GM19025 (cell line): ENCODE measurements around the gene TUBA1C.
"Not testable (repeated sequence)": the region's sequence is repeated elsewhere in the genome, so short reads cannot be mapped to it uniquely, and the experiment has no call there.

ENCODE experiments used
- ATAC-seq: cut with Tn5 transposase; IDR thresholded peaks from one replicate; pipeline ENCODE4 v1.9.1; 2021; ENCODE audit warnings: mild to moderate bottlenecking, low read depth, moderate library complexity; ENCODE audit not compliant: unreplicated experiment

TUBA1C gene

DNA sequence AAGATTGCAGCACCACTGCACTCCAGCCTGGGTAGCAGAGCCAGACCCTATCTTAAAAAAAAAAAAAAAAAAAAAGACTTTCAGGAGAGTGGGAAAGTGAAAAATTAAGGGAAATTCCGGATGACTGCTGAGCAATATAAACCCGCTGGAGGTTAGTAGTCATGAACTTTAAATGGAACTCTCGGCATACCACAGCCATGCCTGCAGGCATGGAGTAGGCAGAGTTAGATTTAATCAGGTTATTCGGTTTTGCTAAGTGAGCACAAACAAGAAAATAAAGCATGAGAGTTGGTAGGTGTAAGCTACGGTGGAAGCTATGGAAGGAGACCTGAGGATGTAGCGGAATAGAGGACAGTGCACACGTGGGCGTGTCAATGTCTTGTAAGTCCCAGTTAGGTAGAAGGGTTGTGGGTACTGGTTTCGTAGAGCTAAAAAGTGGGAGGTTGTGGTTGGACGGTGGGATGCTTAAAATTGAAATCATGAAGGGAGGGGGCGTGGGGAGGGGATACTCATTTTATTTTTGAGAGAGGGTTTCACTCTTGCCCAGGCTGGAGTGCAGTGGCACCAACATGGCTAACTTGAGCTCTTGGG is 11.8 kb upstream of the TUBA1C start:
- ATAC-seq = no peak

DNA sequence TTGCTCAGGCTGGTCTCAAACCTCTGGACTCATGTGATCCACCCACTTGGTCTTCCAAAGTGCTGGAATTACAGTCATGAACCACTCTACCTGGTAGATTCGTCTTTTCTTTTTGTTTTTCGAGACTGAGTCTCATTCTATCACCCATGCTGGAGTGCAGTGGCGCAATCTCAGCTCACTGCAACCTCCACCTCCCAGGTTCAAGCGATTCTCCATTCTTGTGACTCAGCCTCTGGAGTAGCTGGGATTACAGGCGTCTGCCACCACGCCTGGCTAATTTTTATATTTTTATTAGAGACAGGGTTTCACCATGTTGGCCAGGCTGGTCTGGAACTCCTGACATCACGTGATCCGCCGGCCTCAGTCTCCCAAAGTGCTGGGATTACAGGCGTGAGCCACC is 9.4 kb upstream of the TUBA1C start:
- not testable (repeated sequence) for ATAC-seq

DNA sequence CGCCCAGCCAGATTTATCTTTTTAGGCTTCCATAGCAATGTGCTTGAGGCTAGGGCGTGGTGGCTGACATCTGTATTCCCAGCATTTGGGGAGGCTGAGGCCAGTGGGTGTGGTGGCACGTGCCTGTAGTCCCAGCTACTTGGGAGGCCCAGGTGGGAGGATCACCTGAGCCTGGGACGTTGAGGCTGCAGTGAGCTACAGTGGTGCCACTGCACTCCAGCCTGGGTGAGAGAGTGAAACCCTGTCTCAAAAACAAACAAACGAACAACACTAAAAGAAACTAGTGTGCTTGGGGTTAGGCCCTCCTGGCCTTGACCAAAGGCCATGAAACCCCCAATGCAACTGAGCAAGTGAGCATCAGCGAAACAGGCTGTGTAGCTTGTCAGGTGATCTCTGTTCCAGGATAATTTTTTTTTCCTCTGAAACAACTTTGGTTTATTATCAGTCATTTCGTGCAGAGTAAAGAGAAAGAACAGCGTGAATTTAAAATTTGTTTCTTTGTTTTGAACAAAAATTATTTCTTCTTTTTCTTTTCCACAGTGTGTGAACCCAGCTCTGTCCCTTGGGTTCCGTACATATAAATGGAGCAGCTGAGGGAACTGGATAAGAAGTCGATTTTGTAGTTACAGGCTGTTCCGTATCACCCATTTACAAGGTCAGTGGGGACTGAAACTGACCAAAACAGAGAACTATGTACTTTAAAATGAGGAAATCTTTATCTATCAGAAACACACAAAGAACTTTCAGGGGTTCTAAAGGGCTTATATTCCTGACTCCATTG is 8.8 kb upstream of the TUBA1C start:
- ATAC-seq = no peak

DNA sequence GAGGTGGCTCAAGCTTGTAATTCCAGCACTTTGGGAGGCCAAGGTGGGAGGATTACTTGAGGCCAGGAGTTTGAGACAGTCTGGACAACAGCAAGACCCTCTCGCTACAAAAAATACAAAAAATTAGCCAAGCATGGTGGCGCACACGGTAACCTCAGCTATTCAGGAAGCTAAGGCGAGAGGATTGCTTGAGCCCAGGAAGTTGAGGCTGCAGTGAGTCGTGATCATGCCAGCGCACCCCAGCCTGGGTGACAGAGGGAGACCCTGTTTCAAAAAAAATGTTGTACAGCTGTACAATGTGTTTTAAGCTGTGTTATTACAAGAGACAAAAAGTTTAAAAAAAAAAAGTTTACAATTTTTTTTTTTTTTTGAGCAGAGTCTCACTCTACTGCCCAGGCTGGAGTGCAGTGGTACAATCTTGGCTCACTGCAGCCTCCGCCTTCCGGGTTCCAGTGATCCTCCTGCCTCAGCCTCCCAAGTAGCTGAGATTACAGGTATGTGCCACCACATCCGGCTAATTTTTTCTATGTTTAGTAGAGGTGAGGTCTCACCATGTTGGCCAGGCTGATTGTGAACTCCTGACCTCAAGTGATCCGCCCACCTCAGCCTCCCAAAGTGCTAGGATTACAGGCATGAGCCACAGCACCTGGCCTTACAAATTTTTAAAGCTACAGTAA is 7.2 kb upstream of the TUBA1C start:
- not testable (repeated sequence) for ATAC-seq

DNA sequence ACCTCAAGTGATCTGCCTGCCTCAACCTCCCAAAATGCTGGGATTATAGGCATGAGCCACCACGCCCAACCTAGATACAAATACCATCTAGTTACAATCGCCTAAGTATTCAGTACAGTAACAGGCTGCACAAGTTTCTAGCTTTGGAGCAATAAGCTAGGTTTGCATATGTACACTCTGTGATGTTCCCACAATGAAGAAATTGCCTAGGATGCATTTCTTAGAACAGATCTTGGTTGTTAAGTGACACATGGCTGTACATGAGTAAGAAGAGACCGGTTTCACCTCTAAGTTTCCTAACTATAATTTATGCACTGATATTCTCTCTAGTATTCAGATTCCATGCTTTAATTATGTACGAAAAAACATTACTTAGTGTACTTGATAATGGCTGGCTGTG is 5.4 kb upstream of the TUBA1C start:
- no peak for ATAC-seq

DNA sequence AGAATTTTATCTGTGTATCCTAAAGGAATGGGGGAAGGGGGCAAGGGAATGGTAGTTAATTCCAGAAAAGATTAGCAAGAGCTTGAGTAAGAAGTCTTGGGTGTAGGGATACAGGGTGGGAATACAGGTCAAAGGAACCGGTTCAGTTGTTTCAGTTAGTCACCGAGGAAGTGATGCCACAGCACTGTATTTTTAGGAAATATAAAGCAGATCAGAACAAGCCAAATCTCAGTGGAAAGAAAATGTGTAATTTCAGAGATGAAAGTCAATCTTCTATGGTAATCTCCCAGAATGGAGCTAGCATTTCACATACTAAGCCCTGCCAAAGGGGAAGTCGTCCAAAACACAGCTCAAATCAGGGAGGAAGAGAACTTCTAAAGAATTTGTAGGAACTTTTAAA is 4.7 kb upstream of the TUBA1C start:
- ATAC-seq = no peak

DNA sequence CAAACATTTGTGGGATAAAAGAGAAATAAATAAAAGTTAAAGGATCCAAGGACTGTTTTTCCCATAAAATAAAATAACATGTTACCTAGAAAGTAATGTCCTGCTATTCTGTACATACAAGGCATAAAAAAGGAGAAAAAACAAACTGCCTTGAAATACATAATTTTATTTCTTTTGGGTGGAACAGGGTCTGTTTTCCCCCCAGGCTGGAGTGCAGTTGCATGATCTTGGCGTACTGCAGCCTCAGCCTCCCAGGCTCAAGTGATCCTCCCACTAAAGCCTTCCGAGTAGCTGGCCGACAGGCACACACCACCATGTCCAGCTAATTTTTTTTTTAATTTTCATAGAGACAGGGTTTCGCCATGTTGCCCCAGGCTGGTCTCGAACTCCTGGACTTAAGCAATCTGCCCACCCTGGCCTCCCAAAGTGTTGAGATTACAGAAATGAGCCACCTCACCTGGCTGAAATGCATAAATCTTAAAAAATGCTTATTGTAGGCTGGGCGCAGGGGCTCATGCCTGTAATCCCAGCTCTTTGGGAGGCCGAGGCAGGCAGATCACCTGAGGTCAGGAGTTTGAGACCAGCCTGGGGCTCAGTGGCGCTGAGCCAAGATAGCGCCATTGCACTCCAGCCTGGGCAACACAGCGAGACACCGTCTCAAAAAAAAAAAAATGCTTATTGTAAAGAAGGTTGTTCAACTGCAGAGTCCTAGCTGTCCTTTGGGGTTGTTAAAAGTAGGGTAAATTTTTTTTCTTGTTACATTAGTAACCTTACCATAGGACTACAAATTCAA is 4.1 kb upstream of the TUBA1C start:
- no peak for ATAC-seq

DNA sequence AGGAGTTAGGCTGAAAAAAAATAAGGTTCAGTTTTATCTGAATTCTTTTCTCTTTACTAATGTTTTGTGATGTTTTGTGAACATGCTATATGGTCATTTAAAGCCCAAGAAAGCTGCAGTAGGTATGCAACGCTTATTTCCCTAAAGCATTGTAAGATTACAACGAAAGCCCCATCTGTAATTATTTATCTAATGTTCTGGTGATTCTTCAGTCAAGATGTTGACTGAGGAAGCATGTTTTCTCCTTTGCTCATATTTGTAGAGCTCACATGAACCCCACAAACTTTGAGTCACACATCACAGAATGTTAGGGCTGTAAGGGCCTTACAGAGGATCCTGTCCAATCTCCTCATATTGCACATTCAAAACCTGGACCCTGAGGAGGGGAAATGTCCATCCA is 3.2 kb upstream of the TUBA1C start:
- ATAC-seq = no peak

DNA sequence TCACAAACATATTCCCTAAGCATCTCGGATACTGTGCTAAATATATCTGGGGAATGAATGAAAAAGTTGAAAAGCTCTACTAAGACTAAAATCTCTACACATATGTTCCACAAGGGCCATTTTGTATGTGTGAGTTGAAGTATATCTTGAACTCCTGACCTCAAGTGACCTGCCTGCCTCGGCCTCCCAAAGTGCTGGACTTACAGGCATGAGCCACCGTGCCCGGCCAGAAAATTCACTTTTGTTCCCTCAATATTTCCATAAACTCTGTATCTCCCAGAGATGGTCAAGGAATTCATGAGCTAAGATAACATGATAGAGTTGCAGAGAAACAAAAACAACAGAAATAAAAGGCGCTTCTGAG is 1.5 kb upstream of the TUBA1C start:
- no peak for ATAC-seq

DNA sequence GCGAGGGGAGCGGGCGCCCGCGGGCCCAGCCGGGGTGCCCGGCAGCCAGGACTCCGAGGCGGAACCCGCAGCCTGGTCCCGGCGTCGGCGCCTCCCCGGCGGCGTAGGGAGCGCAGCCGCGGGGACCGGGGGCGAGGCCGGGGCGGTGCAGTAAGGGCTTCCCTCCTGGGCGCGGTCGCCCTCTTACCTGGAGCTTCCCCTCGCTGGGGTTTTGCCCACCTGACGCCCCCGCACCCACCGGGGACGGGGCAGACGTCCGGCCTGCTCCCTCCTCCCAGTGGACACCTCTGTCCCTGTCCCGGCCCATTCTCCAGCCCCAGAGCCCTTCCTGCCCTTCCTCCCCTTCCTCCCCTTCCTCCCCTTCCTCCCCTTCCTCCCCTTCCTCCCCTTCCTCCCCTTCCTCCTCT is 413 bp upstream of the TUBA1C start:
- ATAC-seq = peak; percentile 12

DNA sequence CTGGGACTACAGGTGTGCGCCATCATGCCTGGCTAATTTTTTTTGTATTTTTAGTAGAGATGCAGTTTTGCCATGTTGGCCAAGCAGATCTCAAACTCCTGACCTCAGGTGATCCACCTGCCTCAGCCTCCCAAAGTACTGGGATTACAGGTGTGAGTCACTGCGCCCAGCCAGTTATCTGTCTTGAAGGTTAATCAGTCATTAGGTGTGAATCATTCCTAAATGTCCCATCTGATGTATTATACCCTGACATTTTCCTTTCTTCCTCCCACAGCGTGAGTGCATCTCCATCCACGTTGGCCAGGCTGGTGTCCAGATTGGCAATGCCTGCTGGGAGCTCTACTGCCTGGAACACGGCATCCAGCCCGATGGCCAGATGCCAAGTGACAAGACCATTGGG is 4.3 kb downstream of the TUBA1C start:
- not testable (repeated sequence) for ATAC-seq

DNA sequence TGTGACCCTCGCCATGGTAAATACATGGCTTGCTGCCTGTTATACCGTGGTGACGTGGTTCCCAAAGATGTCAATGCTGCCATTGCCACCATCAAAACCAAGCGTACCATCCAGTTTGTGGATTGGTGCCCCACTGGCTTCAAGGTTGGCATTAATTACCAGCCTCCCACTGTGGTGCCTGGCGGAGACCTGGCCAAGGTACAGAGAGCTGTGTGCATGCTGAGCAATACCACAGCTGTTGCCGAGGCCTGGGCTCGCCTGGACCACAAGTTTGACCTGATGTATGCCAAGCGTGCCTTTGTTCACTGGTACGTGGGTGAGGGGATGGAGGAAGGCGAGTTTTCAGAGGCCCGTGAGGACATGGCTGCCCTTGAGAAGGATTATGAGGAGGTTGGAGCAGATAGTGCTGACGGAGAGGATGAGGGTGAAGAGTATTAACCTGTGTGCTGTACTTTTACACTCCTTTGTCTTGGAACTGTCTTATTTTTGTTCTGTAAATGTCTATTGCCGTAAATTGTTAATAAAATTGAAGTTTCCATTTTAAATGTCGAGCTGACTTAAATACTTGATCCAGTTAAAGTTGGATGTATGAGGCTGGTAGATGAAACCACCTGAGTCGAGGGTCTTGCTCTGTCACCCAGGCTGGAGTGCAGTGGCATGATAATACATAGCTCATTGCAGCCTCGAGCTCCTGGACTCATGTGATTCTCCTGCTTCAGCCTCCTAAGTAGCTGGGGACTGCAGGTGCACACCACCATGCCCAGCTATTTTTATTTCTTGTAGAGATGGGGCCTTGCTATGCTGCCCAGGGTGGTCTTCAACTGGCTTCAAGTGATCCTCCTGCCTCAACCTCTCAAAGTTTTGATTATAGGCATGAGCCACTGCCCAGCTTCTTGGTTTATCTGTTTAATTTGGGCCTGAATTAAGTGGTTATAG is 8.2 kb downstream of the TUBA1C start:
- no peak for ATAC-seq

DNA sequence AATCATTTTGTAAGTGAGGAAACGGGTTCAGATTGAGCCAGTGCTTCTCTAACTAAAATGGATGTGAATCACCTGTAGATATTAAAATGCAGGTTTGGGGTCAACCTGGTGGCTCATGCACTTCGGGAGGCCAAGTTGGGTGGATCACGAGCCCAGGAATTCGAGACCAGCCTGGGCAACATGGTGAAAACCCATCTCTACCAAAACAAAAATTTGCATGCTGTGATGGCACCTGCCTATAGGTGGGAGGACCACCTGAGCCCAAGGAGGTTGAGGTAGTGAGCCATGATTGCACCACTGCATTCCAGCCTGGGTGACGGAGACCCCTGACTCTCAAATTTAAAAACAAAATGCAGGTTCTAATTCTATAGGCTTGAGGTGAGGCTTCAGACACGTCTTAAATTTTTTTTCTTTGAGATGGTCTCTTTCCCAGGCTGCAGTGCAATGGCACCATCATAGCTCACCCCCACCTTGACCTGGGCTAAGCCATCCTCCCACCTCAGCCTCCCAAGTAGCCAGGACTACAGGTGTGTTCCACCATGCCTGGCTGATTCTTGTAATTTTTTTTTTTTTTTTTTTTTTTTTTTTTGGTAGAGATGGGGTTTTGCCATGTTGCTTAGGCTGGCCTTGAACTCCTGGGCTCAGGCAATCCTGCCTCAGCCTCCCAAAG is 9.0 kb downstream of the TUBA1C start:
- ATAC-seq = no peak

DNA sequence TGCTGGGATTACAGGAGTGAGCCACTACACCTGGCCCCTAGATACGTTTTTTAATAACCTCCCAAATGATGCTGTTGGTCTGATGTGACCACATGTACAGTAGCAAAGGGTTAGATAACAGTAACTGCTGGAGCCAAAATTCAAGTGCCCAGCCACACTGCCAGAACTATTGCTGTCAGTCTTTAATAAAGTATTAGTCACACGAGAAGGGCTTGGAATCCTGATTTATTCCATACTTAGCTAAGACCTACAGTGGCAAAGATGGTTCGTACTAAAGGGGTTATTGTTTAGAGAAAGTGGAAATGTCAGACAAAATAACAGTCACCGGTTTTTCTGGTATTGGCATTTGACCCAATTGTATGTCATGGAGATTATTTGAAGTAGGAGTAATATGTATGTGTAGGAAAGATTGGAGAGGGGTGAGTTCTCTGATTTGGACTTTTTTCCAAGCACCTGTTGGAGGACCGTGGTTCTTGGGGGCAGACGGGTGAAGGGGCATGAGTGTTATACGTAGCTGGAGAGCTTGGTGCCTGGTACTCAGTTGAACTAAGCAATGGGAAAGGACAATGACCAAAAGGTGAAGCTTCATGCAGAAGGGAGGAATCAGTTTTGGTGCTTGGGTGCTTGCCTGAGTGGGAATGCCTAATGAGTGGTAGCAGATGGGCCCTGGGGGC is 9.7 kb downstream of the TUBA1C start:
- no peak for ATAC-seq

DNA sequence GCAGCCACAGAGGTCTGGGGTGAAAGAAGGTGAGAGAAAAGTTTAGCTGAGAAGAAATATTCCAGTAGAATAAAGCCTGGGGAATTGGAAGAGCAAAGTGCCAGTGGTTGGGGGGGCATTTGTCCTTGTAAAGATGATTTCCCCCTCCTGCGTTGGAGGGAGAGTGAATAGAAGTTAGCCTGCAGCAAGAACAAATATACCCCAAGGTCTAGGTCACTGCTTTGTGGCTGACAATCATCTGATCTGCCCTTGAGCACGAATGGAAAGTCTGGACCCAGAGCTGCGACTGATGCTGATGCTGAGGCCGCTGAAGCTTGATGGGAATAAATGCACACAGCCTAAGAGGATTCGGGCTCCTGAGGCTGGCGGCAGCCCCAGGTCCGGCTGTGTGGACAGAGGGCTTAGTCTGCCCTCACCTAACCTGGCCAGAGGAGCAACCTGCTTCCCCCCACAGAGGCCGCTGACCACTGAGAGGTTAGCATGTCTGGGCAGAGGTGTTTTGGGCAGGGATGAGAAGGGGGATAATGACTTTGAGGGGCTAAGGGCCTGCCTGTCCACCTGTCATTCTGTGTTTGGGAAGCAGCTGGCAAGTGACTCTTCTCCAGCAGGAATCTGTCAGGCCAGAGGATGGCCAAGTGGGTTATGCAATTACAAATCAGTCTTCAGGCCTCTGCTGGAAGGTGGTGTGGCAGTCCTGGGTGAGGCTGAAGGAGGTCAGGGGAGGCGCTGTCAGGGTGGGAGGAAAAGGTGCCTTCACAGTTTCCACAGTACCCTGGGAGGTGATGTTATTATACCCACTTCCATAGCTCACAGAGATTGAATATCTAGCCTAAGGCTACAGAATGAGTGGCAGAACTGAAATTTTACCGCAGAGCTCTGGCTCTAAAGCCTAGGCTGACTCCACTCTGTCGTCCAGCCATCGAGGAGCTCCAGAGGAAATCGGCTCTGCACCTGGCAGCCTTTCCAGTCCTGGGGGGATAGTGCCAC is 11.7 kb downstream of the TUBA1C start:
- ATAC-seq = no peak

DNA sequence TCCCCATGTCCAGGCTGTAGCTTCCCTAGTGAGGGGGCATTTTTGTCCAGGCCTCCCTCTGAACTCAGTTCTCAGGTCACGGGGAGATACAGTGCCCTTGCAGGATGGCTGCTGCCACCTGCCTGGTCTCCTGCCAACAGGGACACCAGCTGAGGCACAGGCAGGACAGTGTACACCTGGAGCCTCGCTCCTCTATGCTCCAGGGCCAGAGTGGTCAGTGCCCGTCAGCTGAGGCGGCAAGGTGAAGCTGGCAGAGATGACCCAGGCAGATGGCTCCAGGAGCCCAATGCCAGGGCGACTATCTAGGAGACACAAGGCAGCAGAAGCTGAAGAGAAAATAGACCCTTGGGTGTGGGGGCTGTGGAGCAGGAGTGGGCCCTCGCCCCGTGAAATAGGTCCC is 12.6 kb downstream of the TUBA1C start:
- ATAC-seq = no peak

DNA sequence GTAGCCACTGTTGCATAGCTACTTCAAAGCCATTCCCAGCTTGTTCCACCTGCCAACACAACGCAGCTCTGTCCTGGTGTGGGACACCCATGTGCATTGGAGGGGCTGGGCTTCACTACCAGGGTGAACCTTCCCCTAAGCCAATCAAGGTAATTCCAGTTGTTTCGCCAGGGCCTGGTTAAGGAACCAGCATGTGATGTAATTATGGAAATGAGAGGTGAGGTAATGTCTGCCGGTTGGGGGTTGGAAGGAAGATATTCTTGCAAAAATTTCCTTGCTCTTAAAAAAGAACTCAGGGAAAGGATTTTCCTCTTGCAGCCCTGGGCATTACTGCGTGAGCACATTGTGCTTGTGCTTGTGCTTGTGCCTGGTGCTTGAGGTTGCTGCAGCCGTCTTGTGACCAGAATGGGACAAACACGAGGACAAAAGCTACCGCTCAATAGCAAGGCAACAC is 14.9 kb downstream of the TUBA1C start:
- ATAC-seq = no peak

DNA sequence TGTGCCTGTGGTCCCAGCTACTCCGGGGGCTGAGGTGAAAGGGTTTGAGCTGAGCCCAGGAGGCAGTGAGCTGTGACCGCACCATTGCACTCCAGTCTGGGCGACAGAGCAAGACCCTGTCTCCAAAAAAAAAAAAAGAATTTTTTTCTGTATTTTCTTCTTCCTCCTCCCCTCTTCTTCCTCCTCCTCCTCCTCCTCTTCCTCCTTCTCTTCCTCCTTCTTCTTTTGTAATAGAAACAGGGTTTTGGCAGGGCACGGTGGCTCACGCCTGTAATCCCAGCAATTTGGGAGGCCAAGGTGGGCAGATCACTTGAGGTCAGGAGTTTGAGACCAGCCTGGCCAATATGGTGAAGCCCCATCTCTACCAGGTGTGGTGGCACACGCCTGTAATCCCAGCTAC is 15.7 kb downstream of the TUBA1C start:
- not testable (repeated sequence) for ATAC-seq
